ENCODE results near the gene NDUFB5. TPM values are rescaled to one million over a fixed set of nuclear protein-coding genes. Genes with fewer than 3 reads are reported as not detected.

Gene NDUFB5
- polyA plus RNA-seq, 1 donor (not counting 4 experiments of a cell fraction or from before 2014, with no cell fraction given), result 70.6 TPM

- Histone ChIP-seq H3K9ac (ENCODE audit: control insufficient read depth, extremely low read depth, insufficient read depth, low read length) (no peak overlapping the region), H3K9me1 (ENCODE audit: control insufficient read depth, extremely low read depth, insufficient read depth, low read length) (no peaks in the 10 kb centered on the region), H3K79me2 (ENCODE audit: control insufficient read depth, insufficient read depth, low read length) (no peaks in the 10 kb centered on the region), H3K36me3 (ENCODE audit: control insufficient read depth in 2 of 2, extremely low read depth in 1 of 2, insufficient read depth in 2 of 2, low read length in 2 of 2) (peaks cover 0 to under 1% of the 10 kb centered on the region in 2 experiments), H4K20me1 (ENCODE audit: control insufficient read depth, extremely low read depth, insufficient read depth, low read length) (no peaks in the 10 kb centered on the region), H2AFZ (ENCODE audit: control insufficient read depth, low read length) (no peak overlapping the region), H3K4me3 (ENCODE audit: control insufficient read depth in 2 of 3, extremely low read depth in 1 of 3, insufficient read depth in 2 of 3, low read depth in 1 of 3, low read length in 3 of 3) (no peak overlapping the region), H3K27ac (ENCODE audit: control insufficient read depth, insufficient read depth, low read length) (no peak overlapping the region), H3K27me3 (ENCODE audit: control insufficient read depth, extremely low read depth, insufficient read depth, low read length) (no peaks in the 10 kb centered on the region), H3K9me3 (ENCODE audit: control insufficient read depth, low read depth, low read length) (no peaks in the 10 kb centered on the region), H3K4me1 (ENCODE audit: control insufficient read depth, extremely low read depth, insufficient read depth, low read length) (no peaks in the 10 kb centered on the region), H3K4me2 (ENCODE audit: control insufficient read depth, extremely low read depth, insufficient read depth, low read depth, low read length) (no peak overlapping the region)
- no peak for DNase-seq (ENCODE audit: low read depth, low spot score)
- TF ChIP-seq EZH2 (IDR thresholded peaks at IDR 0.05; ENCODE audit: low read length) (no peak), CTCF (optimal IDR thresholded peaks at IDR 0.05 in 1 of 3, IDR thresholded peaks at IDR 0.05 in 1 of 3, conservative IDR thresholded peaks at IDR 0.05 in 1 of 3; ENCODE audit: extremely low read depth in 1 of 3, insufficient read depth in 2 of 3, low read length in 3 of 3) (no peak)
- FAIRE-seq, result no peak
- dilution Hi-C loops (cut with MboI; ENCODE audit: extremely low pct_ligation_motif_present, low sequenced_read_pairs), result no loop called here
Observed at GRCh38 chr3:179630753-179631451, 26.3 kb downstream of the NDUFB5 start.

GRCh38 chr3:179640469-179640868 lies 35.9 kb downstream of the NDUFB5 start:
- DNase-seq (ENCODE audit: low read depth, low spot score), result no peak
- no peaks in the 10 kb centered on the region for H3K9me3 ChIP-seq (ENCODE audit: control insufficient read depth, low read depth, low read length)
- dilution Hi-C loops (cut with MboI; ENCODE audit: extremely low pct_ligation_motif_present, low sequenced_read_pairs), result no loop called here
- no peak overlapping the region for H3K9ac ChIP-seq (ENCODE audit: control insufficient read depth, extremely low read depth, insufficient read depth, low read length)
- H3K27me3 ChIP-seq (ENCODE audit: control insufficient read depth, extremely low read depth, insufficient read depth, low read length), result no peaks in the 10 kb centered on the region
- FAIRE-seq, result no peak
- H3K27ac ChIP-seq (ENCODE audit: control insufficient read depth, insufficient read depth, low read length), result no peak overlapping the region
- no peaks in the 10 kb centered on the region for H3K79me2 ChIP-seq (ENCODE audit: control insufficient read depth, insufficient read depth, low read length)
- no peaks in the 10 kb centered on the region for H3K36me3 ChIP-seq (ENCODE audit: control insufficient read depth in 2 of 2, extremely low read depth in 1 of 2, insufficient read depth in 2 of 2, low read length in 2 of 2)
- H3K4me1 ChIP-seq (ENCODE audit: control insufficient read depth, extremely low read depth, insufficient read depth, low read length), result no peaks in the 10 kb centered on the region
- no peak overlapping the region for H3K4me2 ChIP-seq (ENCODE audit: control insufficient read depth, extremely low read depth, insufficient read depth, low read depth, low read length)
- no peak overlapping the region for H3K4me3 ChIP-seq (ENCODE audit: control insufficient read depth in 2 of 3, extremely low read depth in 1 of 3, insufficient read depth in 2 of 3, low read depth in 1 of 3, low read length in 3 of 3)
- H4K20me1 ChIP-seq (ENCODE audit: control insufficient read depth, extremely low read depth, insufficient read depth, low read length), result no peaks in the 10 kb centered on the region
- no peak overlapping the region for H2AFZ ChIP-seq (ENCODE audit: control insufficient read depth, low read length)
- TF ChIP-seq CTCF (optimal IDR thresholded peaks at IDR 0.05 in 1 of 3, IDR thresholded peaks at IDR 0.05 in 1 of 3, conservative IDR thresholded peaks at IDR 0.05 in 1 of 3; ENCODE audit: extremely low read depth in 1 of 3, insufficient read depth in 2 of 3, low read length in 3 of 3) (no peak), EZH2 (IDR thresholded peaks at IDR 0.05; ENCODE audit: low read length) (no peak)
- H3K9me1 ChIP-seq (ENCODE audit: control insufficient read depth, extremely low read depth, insufficient read depth, low read length), result no peaks in the 10 kb centered on the region

Data from keratinocyte (primary cell).